GM19468 (cell line): ENCODE measurements around the gene IRF5.
"Not testable (repeated sequence)": the region's sequence is repeated elsewhere in the genome, so short reads cannot be mapped to it uniquely, and the experiment has no call there.

Experiments used
- ATAC-seq: cut with Tn5 transposase; IDR thresholded peaks from one replicate; pipeline ENCODE4 v1.9.1; 2021; ENCODE audit warnings: mild to moderate bottlenecking, moderate library complexity, moderate number of reproducible peaks; ENCODE audit not compliant: unreplicated experiment; ENCODE audit errors: extremely low read depth

IRF5 gene

GRCh38 chr7:128948976-128949760 lies 11.4 kb downstream of the IRF5 start:
- ATAC-seq: no peak

- ATAC-seq: no peak
Measured at GRCh38 chr7:128951296-128951695, 13.6 kb downstream of the IRF5 start.

- no peak for ATAC-seq
Measured at GRCh38 chr7:128954150-128954549, 16.4 kb downstream of the IRF5 start.

GRCh38 chr7:128954830-128955802 lies 17.4 kb downstream of the IRF5 start:
- peak; percentile 18 for ATAC-seq

GRCh38 chr7:128955981-128956380 lies 18.3 kb downstream of the IRF5 start:
- no peak for ATAC-seq

GRCh38 chr7:128959296-128959695 lies 21.6 kb downstream of the IRF5 start:
- no peak for ATAC-seq

GRCh38 chr7:128961030-128961659 lies 23.4 kb downstream of the IRF5 start:
- ATAC-seq: no peak

GRCh38 chr7:128962899-128963298 lies 25.2 kb downstream of the IRF5 start:
- no peak for ATAC-seq

GRCh38 chr7:128963327-128963757 lies 25.6 kb downstream of the IRF5 start:
- ATAC-seq: no peak

- no peak for ATAC-seq
Measured at GRCh38 chr7:128968624-128969023, 30.9 kb downstream of the IRF5 start.

- ATAC-seq: no peak
Measured at GRCh38 chr7:128974241-128974934, 36.7 kb downstream of the IRF5 start.

GRCh38 chr7:128982105-128982504 lies 44.4 kb downstream of the IRF5 start:
- no peak for ATAC-seq

- no peak for ATAC-seq
Measured at GRCh38 chr7:128985660-128986059, 47.9 kb downstream of the IRF5 start.

GRCh38 chr7:128986609-128987008 lies 48.9 kb downstream of the IRF5 start:
- ATAC-seq: no peak

GRCh38 chr7:128988372-128988771 lies 50.6 kb downstream of the IRF5 start:
- ATAC-seq: no peak

- no peak for ATAC-seq
Measured at GRCh38 chr7:128989961-128990360, 52.2 kb downstream of the IRF5 start.

GRCh38 chr7:128993419-128993818 lies 55.7 kb downstream of the IRF5 start:
- no peak for ATAC-seq

GRCh38 chr7:128994560-128994959 lies 56.8 kb downstream of the IRF5 start:
- ATAC-seq: not testable (repeated sequence)

GRCh38 chr7:128997181-128997580 lies 59.5 kb downstream of the IRF5 start:
- ATAC-seq: no peak
